Testis (tissue), 3 donors: ENCODE data around the gene MTIF3. TPM values are rescaled to one million over a fixed set of nuclear protein-coding genes. Genes with fewer than 3 reads are reported as not detected.

Experiments
- DNase-seq: peaks from one replicate; pipeline ENCODE4 v3.0.0-alpha.2; 2019
- H3K27ac ChIP-seq, 2 donors: fragments of 200-600 bp; sonication (generic); one replicate each; pipeline ENCODE4 v1.5.1; 2019
- H3K27me3 ChIP-seq: fragments of 200-600 bp; sonication (generic); one replicate; pipeline ENCODE4 v1.5.1; 2019
- H3K36me3 ChIP-seq: fragments of 200-600 bp; sonication (generic); one replicate; pipeline ENCODE4 v1.5.1; 2017; ENCODE audit warnings: low read depth; ENCODE audit errors: missing control alignments
- H3K4me1 ChIP-seq: fragments of 200-600 bp; sonication (generic); one replicate; pipeline ENCODE4 v1.5.1; 2019
- H3K4me3 ChIP-seq, 2 donors: fragments of 200-600 bp; sonication (generic); one replicate each; pipeline ENCODE4 v1.5.1; 2017 to 2019
- H3K9me3 ChIP-seq: fragments of 200-600 bp; sonication (generic); one replicate; pipeline ENCODE4 v1.5.1; 2017
- POLR2A ChIP-seq: fragments of 450-650 bp; IDR thresholded peaks from one replicate; pipeline ENCODE4 v1.6.1; 2017; ENCODE audit warnings: antibody characterized with exemption, mild to moderate bottlenecking, moderate library complexity
- whole genome bisulfite sequencing, 2 donors: methylation state at CpG; one replicate each; pipeline ENCODE4 v1.1.5; 2018; 5-methylcytosine and 5-hydroxymethylcytosine counted together
- intact Hi-C: fragments of 100-400 bp; cut with DNase I; formaldehyde crosslinking; loops from one replicate; pipeline ENCODE4 v1.15.1; 2023; ENCODE audit warnings: low total_unique reads
- polyA plus RNA-seq: library from polyadenylated mRNA; stranded (reverse); fragments of 350-450 nt; fragmentation: Illumina TruSeq; extraction: RNeasy Lipid Tissue Mini Kit (QIAGEN cat#74804); gene quantifications from one replicate; pipeline ENCODE4 v1.2.3, GENCODE V29; 2014; ENCODE audit warnings: low read depth, low replicate concordance; ENCODE audit not compliant: insufficient read depth
- total RNA-seq, 2 donors: library from RNA; depleted of rRNA; stranded (reverse); fragments of >200 nt; gene quantifications; one replicate each; pipeline ENCODE4 v1.2.3, GENCODE V29; 2016
- TF ChIP-seq, protein P1 (sequence below), 3 experiments: fragments of 450-650 bp in 2 of 3; fragments of 200-600 bp in 1 of 3; sonication (generic) in 1 of 3; IDR thresholded peaks; one replicate each; pipeline ENCODE4 v1.5.1; 2016 to 2019; ENCODE audit warnings: antibody characterized with exemption in 3 of 3, mild to moderate bottlenecking in 2 of 3, moderate library complexity in 1 of 3

MTIF3 gene
- total and polyA plus RNA-seq, 3 donors from 2014 or later: 87.6 to 141 (median 94.2) TPM

DNA sequence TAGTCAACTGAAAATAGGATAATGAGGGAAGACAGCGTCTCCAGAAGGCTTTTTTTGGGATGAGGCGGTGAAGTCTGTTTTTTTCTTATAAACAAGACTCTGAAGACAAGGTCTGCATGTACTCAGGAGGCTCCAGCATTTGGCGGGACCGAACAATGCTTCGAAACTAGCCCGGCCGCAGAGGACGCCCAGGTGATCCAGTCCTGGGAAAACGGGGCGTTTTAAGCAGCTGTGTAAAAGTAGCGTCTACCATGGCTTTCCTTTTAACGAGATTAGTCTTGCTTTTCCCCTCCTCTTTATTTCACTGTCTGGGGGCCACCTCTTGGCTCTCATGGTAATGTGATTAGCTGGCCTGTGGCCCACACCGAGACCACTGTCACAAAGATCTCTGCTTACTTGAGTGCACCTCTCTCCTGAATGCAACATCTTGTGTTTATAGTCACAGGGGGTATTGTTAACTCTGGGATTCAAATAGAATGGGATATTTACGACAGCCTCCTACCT, 55.3 kb downstream of the MTIF3 start:
- H3K36me3 ChIP-seq: no peaks in the 10 kb centered on the region
- no peak overlapping the region for H3K4me3 ChIP-seq
- TF ChIP-seq, protein P1, sequence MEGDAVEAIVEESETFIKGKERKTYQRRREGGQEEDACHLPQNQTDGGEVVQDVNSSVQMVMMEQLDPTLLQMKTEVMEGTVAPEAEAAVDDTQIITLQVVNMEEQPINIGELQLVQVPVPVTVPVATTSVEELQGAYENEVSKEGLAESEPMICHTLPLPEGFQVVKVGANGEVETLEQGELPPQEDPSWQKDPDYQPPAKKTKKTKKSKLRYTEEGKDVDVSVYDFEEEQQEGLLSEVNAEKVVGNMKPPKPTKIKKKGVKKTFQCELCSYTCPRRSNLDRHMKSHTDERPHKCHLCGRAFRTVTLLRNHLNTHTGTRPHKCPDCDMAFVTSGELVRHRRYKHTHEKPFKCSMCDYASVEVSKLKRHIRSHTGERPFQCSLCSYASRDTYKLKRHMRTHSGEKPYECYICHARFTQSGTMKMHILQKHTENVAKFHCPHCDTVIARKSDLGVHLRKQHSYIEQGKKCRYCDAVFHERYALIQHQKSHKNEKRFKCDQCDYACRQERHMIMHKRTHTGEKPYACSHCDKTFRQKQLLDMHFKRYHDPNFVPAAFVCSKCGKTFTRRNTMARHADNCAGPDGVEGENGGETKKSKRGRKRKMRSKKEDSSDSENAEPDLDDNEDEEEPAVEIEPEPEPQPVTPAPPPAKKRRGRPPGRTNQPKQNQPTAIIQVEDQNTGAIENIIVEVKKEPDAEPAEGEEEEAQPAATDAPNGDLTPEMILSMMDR (IDR thresholded peaks at IDR 0.05): no peak
- H3K9me3 ChIP-seq: no peaks in the 10 kb centered on the region
- intact Hi-C loops: no loop called here
- WGBS, 2 donors: 57 to 71% methylated on average over 14 of the region's 14 CpGs
- no peaks in the 10 kb centered on the region for H3K27me3 ChIP-seq
- DNase-seq: no peak
- no peaks in the 10 kb centered on the region for H3K4me1 ChIP-seq
- no peak overlapping the region for H3K27ac ChIP-seq

DNA sequence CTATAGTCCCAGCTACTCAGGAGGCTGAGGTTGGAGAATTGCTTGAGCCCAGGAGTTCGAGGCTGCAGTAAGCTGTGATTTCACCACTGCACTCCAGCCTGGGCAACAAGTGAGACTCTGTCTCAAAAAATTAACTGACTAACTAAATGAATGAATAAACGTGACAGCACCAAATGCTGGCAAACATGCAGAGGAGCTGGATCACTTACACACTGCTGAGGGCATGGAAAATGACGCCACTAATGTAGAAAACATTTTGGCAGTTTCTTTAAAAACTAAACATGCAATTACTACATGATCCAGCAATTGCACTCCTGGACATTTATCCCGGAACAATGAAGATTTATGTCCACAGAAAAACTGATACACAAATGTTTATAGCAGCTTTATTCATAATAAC, 57.3 kb downstream of the MTIF3 start:
- Histone ChIP-seq H3K27me3 (no peaks in the 10 kb centered on the region), H3K36me3 (no peaks in the 10 kb centered on the region), H3K4me1 (no peaks in the 10 kb centered on the region), H3K4me3 (no peak overlapping the region), H3K27ac (no peak overlapping the region), H3K9me3 (no peaks in the 10 kb centered on the region)
- 78 to 86% methylated on average over 4 of the region's 4 CpGs for WGBS, 2 donors
- no peak for TF ChIP-seq POLR2A
- TF ChIP-seq, protein P1 (IDR thresholded peaks at IDR 0.05): no peak
- intact Hi-C loops: no loop called here
- DNase-seq: no peak

DNA sequence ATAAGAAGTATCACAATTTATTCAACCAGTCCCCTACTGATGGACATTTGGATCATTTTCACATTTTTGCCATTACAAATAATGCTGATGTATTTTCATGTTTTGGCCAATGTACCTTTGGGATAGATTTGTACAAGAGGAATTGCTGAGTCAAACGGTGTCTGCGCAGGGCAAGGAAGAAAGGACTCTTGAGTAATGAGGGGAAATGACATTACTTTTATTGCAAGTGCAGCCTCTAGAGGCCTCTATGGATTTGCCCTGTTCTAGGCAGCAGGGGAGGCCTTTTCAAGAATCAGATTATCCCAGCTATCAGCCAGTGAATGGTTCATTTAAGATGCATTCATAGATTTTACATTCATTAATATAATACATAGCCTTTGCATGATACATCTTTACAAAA, 58.9 kb downstream of the MTIF3 start:
- DNase-seq: no peak
- intact Hi-C loops: no loop called here
- Histone ChIP-seq H3K4me1 (no peaks in the 10 kb centered on the region), H3K9me3 (no peaks in the 10 kb centered on the region), H3K27me3 (no peaks in the 10 kb centered on the region), H3K4me3 (no peak overlapping the region), H3K27ac (no peak overlapping the region), H3K36me3 (no peaks in the 10 kb centered on the region)
- no peak for TF ChIP-seq POLR2A
- TF ChIP-seq, protein P1 (IDR thresholded peaks at IDR 0.05): no peak
- 52 to 59% methylated on average over 2 of the region's 2 CpGs for WGBS, 2 donors

DNA sequence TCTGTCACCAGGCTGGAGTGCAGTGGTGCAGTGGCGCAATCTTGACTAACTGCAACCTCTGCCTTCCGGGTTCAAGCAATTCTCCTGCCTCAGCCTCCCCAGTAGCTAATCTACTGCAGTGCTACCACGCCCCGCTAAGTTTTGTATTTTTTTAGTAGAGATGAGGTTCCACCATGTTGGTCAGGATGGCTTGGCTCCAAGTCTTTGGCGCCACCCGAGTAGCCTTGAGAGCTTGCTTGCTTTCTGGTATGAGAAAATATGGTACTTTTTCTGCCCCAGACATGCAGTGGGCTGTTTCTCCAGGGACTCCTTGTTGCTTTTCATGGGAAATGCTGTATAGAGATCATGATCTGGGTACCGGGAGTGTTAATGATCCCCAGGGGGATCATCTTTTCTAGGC, 60.5 kb downstream of the MTIF3 start:
- no peaks in the 10 kb centered on the region for H3K27me3 ChIP-seq
- DNase-seq: no peak
- no peak overlapping the region for H3K27ac ChIP-seq
- H3K4me3 ChIP-seq: no peak overlapping the region
- intact Hi-C loops: no loop called here
- no peaks in the 10 kb centered on the region for H3K9me3 ChIP-seq
- WGBS, 2 donors: 75 to 91% methylated on average over 7 of the region's 7 CpGs
- no peaks in the 10 kb centered on the region for H3K36me3 ChIP-seq
- no peak for TF ChIP-seq POLR2A
- TF ChIP-seq, protein P1 (IDR thresholded peaks at IDR 0.05): no peak
- H3K4me1 ChIP-seq: no peaks in the 10 kb centered on the region

DNA sequence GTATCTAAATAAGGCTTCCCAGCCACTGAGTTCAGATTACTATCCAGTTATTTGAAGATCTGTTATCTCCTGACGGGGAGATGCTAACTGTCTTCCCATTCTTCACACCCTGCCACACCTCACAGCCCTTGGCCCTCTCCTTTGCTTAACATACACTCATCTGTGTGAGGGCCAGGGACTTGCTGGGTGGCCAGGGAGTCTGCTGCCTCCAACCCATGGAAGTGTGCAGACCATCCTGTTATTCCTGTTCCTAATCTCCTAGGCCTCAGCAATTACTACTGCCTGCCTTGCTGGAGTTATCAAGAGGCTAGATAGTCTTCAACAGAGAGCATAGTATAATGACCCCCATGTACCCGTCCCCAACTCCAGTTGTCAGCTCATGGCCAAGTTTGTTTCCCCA, 62.1 kb downstream of the MTIF3 start:
- no peaks in the 10 kb centered on the region for H3K9me3 ChIP-seq
- no peaks in the 10 kb centered on the region for H3K27me3 ChIP-seq
- intact Hi-C loops: no loop called here
- no peak for DNase-seq
- WGBS, 2 donors: 61 to 72% methylated on average over 2 of the region's 2 CpGs
- no peaks in the 10 kb centered on the region for H3K36me3 ChIP-seq
- TF ChIP-seq, protein P1 (IDR thresholded peaks at IDR 0.05): no peak
- TF ChIP-seq POLR2A: no peak
- H3K4me3 ChIP-seq: no peak overlapping the region
- no peaks in the 10 kb centered on the region for H3K4me1 ChIP-seq
- no peak overlapping the region for H3K27ac ChIP-seq
